ENCODE measurements around the gene SHBG. TPM values are rescaled to one million over a fixed set of nuclear protein-coding genes. Genes with fewer than 3 reads are reported as not detected.

The SHBG gene
- total and polyA plus RNA-seq, 10 of the 15 experiments (the other 5 are each of a cell fraction or from before 2014, with no cell fraction given) = not detected

- no peak overlapping the region for H3K4me3 ChIP-seq
- H3K79me2 ChIP-seq (ENCODE audit: control insufficient read depth, insufficient read depth, low read length) = no peaks in the 10 kb centered on the region
- no TSS peak for BruUV-seq (replicated peaks)
- no peak overlapping the region for H3K27ac ChIP-seq (ENCODE audit: control insufficient read depth, insufficient read depth)
- no peaks in the 10 kb centered on the region for H3K4me1 ChIP-seq (ENCODE audit: control insufficient read depth, insufficient read depth, low read length)
- ChIA-PET CTCF (interaction anchor here (8.2 kb wide), 1 partner anchor 52 kb away, joined by 128 read pairs; the partner anchor contains the start of genes TP53 and WRAP53), POLR2A (interaction anchor here (0.6 kb wide), 1 partner anchor 51 kb away, joined by 4 read pairs; the partner anchor contains the start of gene TP53), RAD21 (ENCODE audit: unreplicated experiment) (no interaction called here), SMC1A (ENCODE audit: uncharacterized antibody, unreplicated experiment) (interaction anchor here (0.9 to 1.5 kb wide), 2 partner anchors 9 to 54 kb away, joined by 3 to 4 read pairs; partner anchors contain the start of gene SAT2)
- no peaks in the 10 kb centered on the region for H3K36me3 ChIP-seq (ENCODE audit: control insufficient read depth in 2 of 2, insufficient read depth in 2 of 2, low read length in 1 of 2)
- no peak overlapping the region for H3K4me2 ChIP-seq (ENCODE audit: control insufficient read depth, insufficient read depth)
- no peak for FAIRE-seq
- no peaks in the 10 kb centered on the region for H3K9me3 ChIP-seq (replicated peaks; ENCODE audit: control insufficient read depth, insufficient read depth, low read length)
- no peak overlapping the region for H2AFZ ChIP-seq (ENCODE audit: control insufficient read depth, low read depth, low read length)
- intact Hi-C loops (cut with micrococcal nuclease; ENCODE audit: unreplicated experiment) = no loop called here
- TF ChIP-seq SP1 (IDR thresholded peaks at IDR 0.05; ENCODE audit: low read depth, low read length) (no peak), PRDM15 (CRISPR knock-in tag; IDR thresholded peaks at IDR 0.05) (no peak), CBX5 (IDR thresholded peaks at IDR 0.05; ENCODE audit: low read depth) (no peak), ETV6 (conservative IDR thresholded peaks at IDR 0.05 in 1 of 2, IDR thresholded peaks at IDR 0.05 in 1 of 2; ENCODE audit: borderline replicate concordance in 1 of 2, low read depth in 1 of 2) (no peak)
- DNase-seq (ENCODE audit: low read depth, low spot score) = no peak
- no peaks in the 10 kb centered on the region for H4K20me1 ChIP-seq (ENCODE audit: control insufficient read depth, insufficient read depth)
- no peak for ATAC-seq
- H3K27me3 ChIP-seq (replicated peaks in 1 of 2; ENCODE audit: control insufficient read depth in 2 of 2, insufficient read depth in 2 of 2, low read length in 1 of 2) = no peaks in the 10 kb centered on the region
- WGBS (ENCODE audit: insufficient coverage, insufficient replicate concordance, low lambda C conversion rate, missing lambda C conversion rate) = 10% methylated on average over 5 of the region's 5 CpGs
- in situ Hi-C loops (cut with MboI) = no loop called here
- no peak overlapping the region for H3K9ac ChIP-seq (ENCODE audit: control insufficient read depth, insufficient read depth, low read length)
Observed at GRCh38 chr17:7636163-7636562, 6.2 kb downstream of the SHBG start.
